HepG2 (cell line): ENCODE measurements around the gene CDK5RAP2. TPM values are rescaled to one million over a fixed set of nuclear protein-coding genes. Genes with fewer than 3 reads are reported as not detected.

ENCODE experiments used
- ATAC-seq: fragments of 200-7000 bp; cut with Tn5 transposase; 3 replicates; pipeline ENCODE4 v1.9.1; 2020; ENCODE audit warnings: mild to moderate bottlenecking, moderate library complexity
- BruUV-seq: library from RNA; stranded (reverse); fragments of 400-500 nt; replicated peaks from 2 replicates; lab custom pipeline; 2021; lab: Mats Ljungman, UMichigan
- CTCF ChIA-PET: fragments of 300-600 bp; formaldehyde crosslinking; extraction: SDS; loops from one replicate; lab custom pipeline; 2021; ENCODE audit warnings: low total read pairs, inconsistent platforms, low intra/inter-chr PET ratio; lab: Yijun Ruan, JAX
- POLR2A ChIA-PET: fragments of 350-600 bp; sonication (Branson Sonifier 250); formaldehyde crosslinking; loops from one replicate; lab custom pipeline; 2020; ENCODE audit warnings: antibody characterized with exemption, inconsistent platforms; lab: Yijun Ruan, JAX
- DNase-seq: peaks from one replicate; pipeline ENCODE4 v3.0.0-alpha.2; 2015; ENCODE audit warnings: low spot score
- FAIRE-seq: peaks from 3 replicates; lab custom pipeline; 2011; peaks lifted over from hg19 to GRCh38; lab: Jason Lieb, UNC
- H2AFZ ChIP-seq: one replicate; pipeline ENCODE4 v1.6.1; 2011; ENCODE audit warnings: low read length, inconsistent platforms
- H3K27ac ChIP-seq: fragments of 300-600 bp; 3 replicates; pipeline ENCODE4 v1.8.0; 2011; ENCODE audit warnings: mixed run types, mild to moderate bottlenecking, mixed read lengths, low read length, inconsistent platforms; ENCODE audit not compliant: insufficient read depth; ENCODE audit errors: extremely low read length
- H3K27me3 ChIP-seq, 2 experiments: fragments of 200-600 bp in 1 of 2; 2 replicates in 1 of 2; 3 replicates in 1 of 2; pipeline versions ENCODE4 v1.6.0 to v1.8.0; 2011; ENCODE audit warnings: low read length in 2 of 2, mild to moderate bottlenecking in 2 of 2, moderate library complexity in 2 of 2, inconsistent platforms in 1 of 2; ENCODE audit not compliant: insufficient read depth in 2 of 2, control insufficient read depth in 1 of 2
- H3K36me3 ChIP-seq, 2 experiments: fragments of 200-600 bp in 1 of 2; replicated peaks in 1 of 2; 2 replicates in 1 of 2; 3 replicates in 1 of 2; pipeline versions ENCODE4 v1.5.1 to v1.8.0; 2011; ENCODE audit warnings: low read length in 2 of 2, inconsistent platforms in 1 of 2; ENCODE audit not compliant: insufficient read depth in 2 of 2, control insufficient read depth in 1 of 2
- H3K4me1 ChIP-seq: 2 replicates; pipeline ENCODE4 v1.5.1; 2012; ENCODE audit warnings: low read length, inconsistent platforms; ENCODE audit not compliant: insufficient read depth
- H3K4me2 ChIP-seq: 2 replicates; pipeline ENCODE4 v1.6.0; 2011; ENCODE audit warnings: low read depth, low read length, inconsistent platforms
- H3K4me3 ChIP-seq, 3 experiments: fragments of 200-600 bp in 1 of 3; sonication (generic), shearing (Covaris generic) in 1 of 3; replicated peaks in 1 of 3; 2 replicates each; pipeline ENCODE4 v1.5.1; 2011 to 2016; ENCODE audit warnings: low read length in 3 of 3, inconsistent platforms in 2 of 3, low read depth in 2 of 3, mild to moderate bottlenecking in 2 of 3, control low read depth in 1 of 3, mixed read lengths in 1 of 3; ENCODE audit not compliant: insufficient read depth in 1 of 3
- H3K79me2 ChIP-seq: one replicate; pipeline ENCODE4 v1.6.1; 2011; ENCODE audit warnings: low read length, inconsistent platforms; ENCODE audit not compliant: insufficient read depth
- H3K9ac ChIP-seq: 2 replicates; pipeline ENCODE4 v1.6.0; 2011; ENCODE audit warnings: mild to moderate bottlenecking, low read depth, low read length, inconsistent platforms; ENCODE audit not compliant: insufficient read depth
- H3K9me3 ChIP-seq: 2 replicates; pipeline ENCODE4 v1.5.1; 2012; ENCODE audit warnings: mild to moderate bottlenecking, low read length
- H4K20me1 ChIP-seq: 2 replicates; pipeline ENCODE4 v1.6.0; 2011; ENCODE audit warnings: inconsistent platforms, mild to moderate bottlenecking, low read length, moderate library complexity; ENCODE audit not compliant: insufficient read depth
- CENPX ChIP-seq: sonication (generic); formaldehyde crosslinking; IDR thresholded peaks from 2 replicates; pipeline ENCODE4 v1.9.0; 2021; ENCODE audit warnings: mild to moderate bottlenecking, missing genetic modification reagents, moderate library complexity
- IRX3 ChIP-seq: sonication (generic); formaldehyde crosslinking; IDR thresholded peaks from 2 replicates; pipeline ENCODE4 v1.8.1; 2023; ENCODE audit warnings: mild to moderate bottlenecking, low read depth, missing genetic modification reagents, borderline replicate concordance
- KDM3A ChIP-seq: IDR thresholded peaks from 2 replicates; pipeline ENCODE4 v1.6.1; 2018; ENCODE audit warnings: low read depth, missing compliant biosample characterization
- NFKBIZ ChIP-seq: IDR thresholded peaks from 2 replicates; pipeline ENCODE4 v1.6.1; 2018; ENCODE audit warnings: missing genetic modification reagents, missing compliant biosample characterization
- ONECUT2 ChIP-seq: sonication (generic); formaldehyde crosslinking; IDR thresholded peaks from 2 replicates; pipeline ENCODE4 v1.4.0; 2020; ENCODE audit warnings: missing genetic modification reagents
- RCOR2 ChIP-seq: IDR thresholded peaks from 2 replicates; pipeline ENCODE4 v1.6.1; 2016; ENCODE audit warnings: missing biosample characterization, missing genetic modification reagents
- SALL2 ChIP-seq: sonication (generic); formaldehyde crosslinking; IDR thresholded peaks from 2 replicates; pipeline ENCODE4 v1.8.1; 2023; ENCODE audit warnings: mild to moderate bottlenecking, missing genetic modification reagents, inconsistent platforms
- SKI ChIP-seq: fragments of 450-650 bp; IDR thresholded peaks from one replicate; pipeline ENCODE4 v1.6.1; 2018; ENCODE audit warnings: mild to moderate bottlenecking; ENCODE audit not compliant: partially characterized antibody
- ZNF18 ChIP-seq: sonication (generic); formaldehyde crosslinking; IDR thresholded peaks from 2 replicates; pipeline ENCODE4 v1.8.0; 2022; ENCODE audit warnings: mild to moderate bottlenecking, missing genetic modification reagents; ENCODE audit not compliant: insufficient replicate concordance
- ZNF335 ChIP-seq: sonication (generic); formaldehyde crosslinking; IDR thresholded peaks from 2 replicates; pipeline ENCODE4 v1.4.0; 2020; ENCODE audit warnings: missing genetic modification reagents
- ZNF367 ChIP-seq: sonication (generic); formaldehyde crosslinking; IDR thresholded peaks from 2 replicates; pipeline ENCODE4 v1.4.0; 2020; ENCODE audit warnings: missing genetic modification reagents, borderline replicate concordance
- ZNF512 ChIP-seq: sonication (generic); formaldehyde crosslinking; IDR thresholded peaks from 2 replicates; pipeline ENCODE4 v1.4.0; 2020; ENCODE audit warnings: mild to moderate bottlenecking, missing genetic modification reagents
- ZSCAN31 ChIP-seq: sonication (generic); formaldehyde crosslinking; IDR thresholded peaks from 2 replicates; pipeline ENCODE4 v1.5.0; 2020; ENCODE audit warnings: low read depth, mild to moderate bottlenecking, missing genetic modification reagents
- WGBS: methylation state at CpG from one replicate; pipeline ENCODE4 v1.1.6; 2017; ENCODE audit warnings: low lambda C conversion rate; 5-methylcytosine and 5-hydroxymethylcytosine counted together
- in situ Hi-C: cut with HindIII; loops from 2 replicates; pipeline ENCODE4 v1.10.0; 2017; ENCODE audit warnings: low pct_unique_long_range_greater_than_20kb; ENCODE audit not compliant: extremely low pct_ligation_motif_present
- intact Hi-C: fragments of 100-400 bp; cut with micrococcal nuclease; formaldehyde crosslinking; loops from one replicate; pipeline ENCODE4 v1.10.0; 2022; ENCODE audit not compliant: unreplicated experiment
- polyA plus RNA-seq, 8 experiments: library from polyadenylated mRNA; depleted of rRNA in 3 of 8; stranded (reverse) in 7 of 8; unstranded in 1 of 8; fragments of >200 nt; fragmentation: Illumina TruSeq in 4 of 8; extraction: Trizol in 4 of 8; gene quantifications; 2 replicates each; pipeline versions ENCODE4 v1.2.1 to v1.2.3, GENCODE V29; 2011 to 2016; ENCODE audit warnings: low read depth in 4 of 8, missing spikeins in 1 of 8, mixed read lengths in 1 of 8; ENCODE audit not compliant: insufficient read depth in 1 of 8
- total RNA-seq, 5 experiments: library from RNA; depleted of rRNA; stranded (reverse); fragments of >200 nt; fragmentation: Illumina TruSeq; extraction: Trizol; gene quantifications; 2 replicates each; pipeline ENCODE4 v1.2.3, GENCODE V29; 2016; ENCODE audit warnings: low read depth in 1 of 5

CDK5RAP2 gene
- total and polyA plus RNA-seq, 2 of the 13 experiments (the other 11 are each of a cell fraction or from before 2014, with no cell fraction given), result 31.8 to 42.2 TPM

- no peaks in the 10 kb centered on the region for H4K20me1 ChIP-seq
- POLR2A ChIA-PET, result no interaction called here
- no peak overlapping the region for H3K27ac ChIP-seq
- WGBS, result 100% methylated on average over 3 of the region's 3 CpGs
- ATAC-seq, result no peak
- intact Hi-C loops (no loop called here), in situ Hi-C loops (no loop called here)
- no peak overlapping the region for H3K9ac ChIP-seq
- BruUV-seq, result no TSS peak
- CTCF ChIA-PET, result no interaction called here
- FAIRE-seq, result no peak
- H3K4me1 ChIP-seq, result no peaks in the 10 kb centered on the region
- TF ChIP-seq CENPX (CRISPR knock-in tag), result no peak
- TF ChIP-seq ZSCAN31 (CRISPR knock-in tag), result no peak
- no peak for TF ChIP-seq ZNF335
- no peak for TF ChIP-seq ZNF367 (CRISPR knock-in tag)
- no peak for TF ChIP-seq IRX3 (CRISPR knock-in tag)
- no peak for TF ChIP-seq SKI
- TF ChIP-seq KDM3A (CRISPR knock-in tag), result no peak
- TF ChIP-seq SALL2 (CRISPR knock-in tag), result no peak
- no peak for TF ChIP-seq ZNF512 (CRISPR knock-in tag)
- TF ChIP-seq ZNF18, result no peak
- no peak for TF ChIP-seq ONECUT2 (CRISPR knock-in tag)
- TF ChIP-seq NFKBIZ (CRISPR knock-in tag), result no peak
- no peak for TF ChIP-seq RCOR2 (CRISPR knock-in tag)
- H3K4me2 ChIP-seq, result no peak overlapping the region
- no peak overlapping the region for H2AFZ ChIP-seq
- no peaks in the 10 kb centered on the region for H3K9me3 ChIP-seq
- H3K36me3 ChIP-seq, result peaks cover 22 to 83% of the 10 kb centered on the region in 2 experiments
- H3K27me3 ChIP-seq, result no peaks in the 10 kb centered on the region
- no peak for DNase-seq
- no peak overlapping the region for H3K4me3 ChIP-seq
- H3K79me2 ChIP-seq, result no peaks in the 10 kb centered on the region
Measured at GRCh38 chr9:120456218-120456617, 123.7 kb downstream of the CDK5RAP2 start.
